Gastrocnemius medialis (tissue), 4 donors: ENCODE results near the gene ADCY7. TPM values are rescaled to one million over a fixed set of nuclear protein-coding genes. Genes with fewer than 3 reads are reported as not detected.

ENCODE experiments used
- ATAC-seq, 2 donors: fragments of 150-250 bp; one replicate each; pipeline ENCODE4 v1.9.1; 2016
- DNase-seq, 2 donors: peaks; one replicate each; pipeline ENCODE4 v3.0.0-alpha.2; 2019
- H3K27ac ChIP-seq, 4 donors: fragments of 200-600 bp; sonication (generic); 1 replicate in 1 of 4; 2 replicates in 3 of 4; pipeline ENCODE4 v1.5.1; 2016 to 2018; ENCODE audit warnings: mild to moderate bottlenecking in 2 of 4, moderate library complexity in 1 of 4
- H3K27me3 ChIP-seq, 3 donors: fragments of 200-600 bp; sonication (generic) in 2 of 3; 1 replicate in 1 of 3; 2 replicates in 2 of 3; pipeline versions ENCODE4 v1.5.1 to v1.6.0; 2016 to 2019; ENCODE audit warnings: mild to moderate bottlenecking in 1 of 3, moderate library complexity in 1 of 3
- H3K36me3 ChIP-seq, 2 donors: fragments of 200-600 bp; sonication (generic) in 1 of 2; one replicate each; pipeline ENCODE4 v1.5.1; 2017 to 2018
- H3K4me1 ChIP-seq, 2 donors: fragments of 200-600 bp; sonication (generic) in 1 of 2; one replicate each; pipeline ENCODE4 v1.5.1; 2016 to 2017; ENCODE audit warnings: mild to moderate bottlenecking in 2 of 2
- H3K4me3 ChIP-seq, 4 donors: fragments of 200-600 bp; sonication (generic) in 3 of 4; 1 replicate in 1 of 4; 2 replicates in 3 of 4; pipeline ENCODE4 v1.5.1; 2016 to 2019; ENCODE audit warnings: mild to moderate bottlenecking in 2 of 4
- H3K9me3 ChIP-seq, 3 donors: fragments of 200-600 bp; sonication (generic) in 2 of 3; 1 replicate in 1 of 3; 2 replicates in 2 of 3; pipeline ENCODE4 v1.5.1; 2016 to 2019
- POLR2A ChIP-seq, 2 donors: fragments of 450-650 bp; IDR thresholded peaks; one replicate each; pipeline ENCODE4 v1.6.1; 2017; ENCODE audit warnings: antibody characterized with exemption in 2 of 2, mild to moderate bottlenecking in 2 of 2, moderate library complexity in 2 of 2
- in situ Hi-C, 4 donors: fragments of 200-750 bp; cut with MboI; loops; one replicate each; pipeline versions ENCODE4 v1.15.0 to v1.8.0; 2017; ENCODE audit warnings: low sequenced_read_pairs in 4 of 4
- intact Hi-C: fragments of 100-400 bp; cut with DNase I; formaldehyde crosslinking; loops from one replicate; pipeline ENCODE4 v1.15.1; 2023; ENCODE audit warnings: low total_unique reads
- total RNA-seq, 4 donors: library from RNA; depleted of rRNA; stranded (reverse); fragments of >200 nt; gene quantifications; one replicate each; pipeline versions ENCODE4 v1.1.0 to v1.2.3, GENCODE V29; 2016
- TF ChIP-seq, protein P1 (sequence below), 5 experiments: fragments of 450-650 bp in 3 of 5; fragments of 200-600 bp in 2 of 5; sonication (generic) in 2 of 5; IDR thresholded peaks in 4 of 5; conservative IDR thresholded peaks in 1 of 5; 1 replicate in 4 of 5; 2 replicates in 1 of 5; pipeline ENCODE4 v1.5.1; 2016 to 2019; ENCODE audit warnings: antibody characterized with exemption in 5 of 5, mild to moderate bottlenecking in 3 of 5, moderate library complexity in 3 of 5

ADCY7 gene
- total RNA-seq, 4 donors from 2014 or later = 0.90 to 7.3 (median 2.6) TPM

DNA sequence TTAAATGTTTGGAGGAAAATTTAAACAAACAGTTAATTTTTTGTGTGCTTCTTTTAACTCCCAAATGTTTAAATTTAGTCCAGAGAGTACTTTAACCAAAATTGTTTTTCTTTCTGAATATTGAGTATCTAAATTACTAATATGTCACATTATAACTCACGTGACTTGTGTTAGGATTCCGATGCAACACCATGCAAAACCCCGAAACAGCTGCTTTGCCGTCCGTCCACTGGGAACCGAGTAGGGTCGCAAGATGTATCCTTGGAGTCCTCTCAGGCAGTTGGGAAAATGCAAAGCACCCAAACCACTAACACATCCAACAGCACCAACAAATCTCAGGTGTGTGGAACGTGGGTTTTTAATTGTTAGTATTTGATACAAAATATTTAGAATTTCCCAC lies 38.7 kb upstream of the ADCY7 start:
- intact Hi-C loops (no loop called here), in situ Hi-C loops (no loop called here)
- Histone ChIP-seq H3K27me3 (no peaks in the 10 kb centered on the region), H3K4me1 (no peaks in the 10 kb centered on the region), H3K27ac (no peak overlapping the region), H3K36me3 (peaks cover 0 to 35% of the 10 kb centered on the region in 2 donors), H3K9me3 (no peaks in the 10 kb centered on the region), H3K4me3 (no peak overlapping the region)
- DNase-seq (no peak), ATAC-seq (no peak)
- TF ChIP-seq POLR2A (IDR thresholded peaks at IDR 0.05) = no peak
- TF ChIP-seq, protein P1, sequence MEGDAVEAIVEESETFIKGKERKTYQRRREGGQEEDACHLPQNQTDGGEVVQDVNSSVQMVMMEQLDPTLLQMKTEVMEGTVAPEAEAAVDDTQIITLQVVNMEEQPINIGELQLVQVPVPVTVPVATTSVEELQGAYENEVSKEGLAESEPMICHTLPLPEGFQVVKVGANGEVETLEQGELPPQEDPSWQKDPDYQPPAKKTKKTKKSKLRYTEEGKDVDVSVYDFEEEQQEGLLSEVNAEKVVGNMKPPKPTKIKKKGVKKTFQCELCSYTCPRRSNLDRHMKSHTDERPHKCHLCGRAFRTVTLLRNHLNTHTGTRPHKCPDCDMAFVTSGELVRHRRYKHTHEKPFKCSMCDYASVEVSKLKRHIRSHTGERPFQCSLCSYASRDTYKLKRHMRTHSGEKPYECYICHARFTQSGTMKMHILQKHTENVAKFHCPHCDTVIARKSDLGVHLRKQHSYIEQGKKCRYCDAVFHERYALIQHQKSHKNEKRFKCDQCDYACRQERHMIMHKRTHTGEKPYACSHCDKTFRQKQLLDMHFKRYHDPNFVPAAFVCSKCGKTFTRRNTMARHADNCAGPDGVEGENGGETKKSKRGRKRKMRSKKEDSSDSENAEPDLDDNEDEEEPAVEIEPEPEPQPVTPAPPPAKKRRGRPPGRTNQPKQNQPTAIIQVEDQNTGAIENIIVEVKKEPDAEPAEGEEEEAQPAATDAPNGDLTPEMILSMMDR (IDR thresholded peaks at IDR 0.05 in 4 of 5, conservative IDR thresholded peaks at IDR 0.05 in 1 of 5) = no peak

DNA sequence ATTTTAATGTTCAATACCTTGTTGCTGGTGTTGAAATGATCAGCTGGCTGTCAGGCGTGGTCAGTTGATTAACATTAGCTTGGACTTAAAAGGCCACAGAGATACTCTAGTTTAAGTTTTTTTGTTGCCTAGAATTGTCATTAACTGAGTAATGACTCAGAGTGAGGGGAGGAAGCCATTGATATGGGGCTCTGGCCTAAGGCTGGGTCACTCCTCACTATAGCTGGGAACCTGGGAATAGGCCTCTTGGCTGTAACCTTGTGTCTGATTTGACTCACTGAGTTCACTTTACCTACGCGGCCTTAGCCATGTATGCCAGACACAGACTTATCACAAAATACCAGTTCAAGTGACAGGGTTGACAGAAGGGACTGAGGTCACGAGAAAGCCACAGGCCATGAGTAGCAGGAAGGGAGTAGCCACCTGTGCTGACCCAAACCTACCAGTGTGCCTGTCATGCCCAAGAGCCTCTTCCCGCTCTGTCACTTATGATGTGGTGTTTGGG lies 37.9 kb upstream of the ADCY7 start:
- intact Hi-C loops (no loop called here), in situ Hi-C loops (no loop called here)
- no peak for TF ChIP-seq POLR2A (IDR thresholded peaks at IDR 0.05)
- TF ChIP-seq, protein P1 (IDR thresholded peaks at IDR 0.05 in 4 of 5, conservative IDR thresholded peaks at IDR 0.05 in 1 of 5) = no peak
- Histone ChIP-seq H3K27ac (no peak overlapping the region), H3K36me3 (peaks cover 0 to 35% of the 10 kb centered on the region in 2 donors), H3K4me3 (no peak overlapping the region), H3K27me3 (no peaks in the 10 kb centered on the region), H3K4me1 (no peaks in the 10 kb centered on the region), H3K9me3 (no peaks in the 10 kb centered on the region)
- DNase-seq (no peak), ATAC-seq (no peak)

DNA sequence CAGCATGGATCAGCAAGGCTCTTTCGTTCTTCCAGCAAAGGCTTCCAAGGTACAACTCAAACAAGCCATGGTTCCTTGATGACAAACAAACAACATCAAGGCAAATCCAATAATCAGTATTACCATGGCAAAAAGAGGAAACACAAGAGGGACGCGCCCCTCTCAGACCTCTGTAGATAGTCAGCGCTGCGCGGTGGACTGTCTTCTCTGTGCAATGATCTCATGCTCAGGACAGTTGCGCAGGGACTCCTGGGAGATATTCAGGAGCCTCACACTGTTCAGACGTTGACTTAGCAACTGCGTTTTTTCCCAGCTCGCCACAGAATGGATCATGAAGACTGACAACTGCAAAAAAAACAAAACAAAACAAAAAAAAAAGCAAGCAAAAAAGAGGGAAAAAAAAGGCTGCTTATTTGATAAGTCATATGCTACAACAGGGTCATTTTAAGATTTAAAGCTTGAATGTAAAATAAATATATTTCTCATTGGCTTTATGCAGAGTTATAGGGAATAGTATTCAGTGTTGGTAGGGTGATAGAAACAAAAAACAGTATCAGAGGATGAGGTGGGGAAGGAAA lies 37.1 kb upstream of the ADCY7 start:
- Histone ChIP-seq H3K27ac (no peak overlapping the region), H3K27me3 (no peaks in the 10 kb centered on the region), H3K4me3 (no peak overlapping the region), H3K4me1 (no peaks in the 10 kb centered on the region), H3K9me3 (no peaks in the 10 kb centered on the region), H3K36me3 (peaks cover 0 to 35% of the 10 kb centered on the region in 2 donors)
- TF ChIP-seq, protein P1 (IDR thresholded peaks at IDR 0.05 in 4 of 5, conservative IDR thresholded peaks at IDR 0.05 in 1 of 5) = no peak
- intact Hi-C loops = no loop called here
- in situ Hi-C loops = no loop called here
- no peak for DNase-seq
- ATAC-seq = no peak

DNA sequence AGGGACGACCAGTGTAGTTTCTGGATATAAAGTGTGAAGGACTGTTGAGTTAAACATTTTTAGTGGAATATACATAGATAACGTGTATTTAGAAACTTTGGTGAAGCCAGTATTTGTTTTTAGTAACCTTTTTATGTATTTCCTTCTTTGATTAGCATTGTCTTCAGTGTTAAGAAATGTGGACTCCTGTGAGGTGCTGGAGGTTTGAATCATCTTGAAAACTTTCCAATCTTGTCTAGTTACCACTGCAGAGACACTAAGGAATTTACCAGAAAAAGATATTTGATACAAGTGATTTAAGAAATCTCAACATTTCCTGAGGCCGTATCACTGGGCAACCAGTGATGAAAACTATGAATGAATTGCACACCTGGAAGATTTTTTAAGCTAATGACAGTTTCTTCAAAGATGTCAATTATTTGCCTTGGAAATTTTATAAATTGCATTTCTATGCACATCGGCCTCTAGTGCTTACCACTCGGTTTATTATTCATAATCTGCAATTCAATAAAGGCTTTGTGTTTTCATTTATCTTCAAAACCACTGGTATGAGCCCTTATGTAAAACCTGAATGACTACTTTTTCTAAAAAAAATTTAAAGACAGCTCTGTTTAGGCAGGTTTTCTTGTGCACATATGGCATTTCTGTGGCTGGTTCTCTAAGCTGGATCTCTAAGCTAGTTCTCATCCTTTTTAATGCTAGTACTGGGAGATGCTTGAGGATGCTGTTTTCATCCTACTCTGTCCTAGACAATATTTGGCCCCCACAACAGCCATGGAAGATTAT lies 31.4 kb upstream of the ADCY7 start:
- Histone ChIP-seq H3K9me3 (no peaks in the 10 kb centered on the region), H3K36me3 (no peaks in the 10 kb centered on the region), H3K27me3 (no peaks in the 10 kb centered on the region), H3K27ac (no peak overlapping the region), H3K4me1 (peaks cover 3 to 4% of the 10 kb centered on the region in 2 donors), H3K4me3 (no peak overlapping the region)
- no peak for DNase-seq
- in situ Hi-C loops (no loop called here), intact Hi-C loops (no loop called here)
- TF ChIP-seq, protein P1 (IDR thresholded peaks at IDR 0.05 in 4 of 5, conservative IDR thresholded peaks at IDR 0.05 in 1 of 5) = no peak
- no peak for TF ChIP-seq POLR2A (IDR thresholded peaks at IDR 0.05)
- ATAC-seq = no peak
